SU-DHL-6 (cell line): ENCODE data around the gene BLTP2.

Experiments used
- EZH2phosphoT487 ChIP-seq: fragments of 200-600 bp; sonication (generic), shearing (Covaris generic); conservative IDR thresholded peaks from 2 replicates; pipeline ENCODE4 v1.6.1; 2018; ENCODE audit warnings: mild to moderate bottlenecking, antibody characterized with exemption, low read length, moderate library complexity, mixed read lengths
- TF ChIP-seq, protein P1 (sequence below): fragments of 200-600 bp; sonication (generic); IDR thresholded peaks from one replicate; pipeline ENCODE4 v1.5.1; 2017; ENCODE audit warnings: antibody characterized with exemption, mild to moderate bottlenecking, low read length, moderate library complexity; ENCODE audit not compliant: insufficient read depth, poor library complexity, severe bottlenecking

DNA sequence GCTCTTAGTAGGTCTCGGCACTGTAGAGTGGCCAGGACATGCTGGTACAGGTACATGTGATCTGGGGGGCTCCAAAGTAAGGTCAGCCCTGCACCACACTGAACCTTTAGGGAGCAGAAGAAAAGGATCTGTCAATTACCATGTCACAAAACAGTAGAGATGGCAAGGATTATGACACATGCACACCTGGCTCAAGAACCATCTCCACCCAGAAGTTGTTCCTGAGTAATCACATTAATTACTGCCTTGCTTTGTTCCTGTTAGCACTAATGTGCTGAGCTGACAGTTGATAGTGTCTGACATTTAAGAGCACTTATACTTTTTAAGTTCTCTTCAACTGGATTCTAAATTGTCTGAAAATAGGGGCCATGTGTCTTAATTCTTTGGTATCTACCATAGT is 9.5 kb downstream of the BLTP2 start:
- TF ChIP-seq, protein P1, sequence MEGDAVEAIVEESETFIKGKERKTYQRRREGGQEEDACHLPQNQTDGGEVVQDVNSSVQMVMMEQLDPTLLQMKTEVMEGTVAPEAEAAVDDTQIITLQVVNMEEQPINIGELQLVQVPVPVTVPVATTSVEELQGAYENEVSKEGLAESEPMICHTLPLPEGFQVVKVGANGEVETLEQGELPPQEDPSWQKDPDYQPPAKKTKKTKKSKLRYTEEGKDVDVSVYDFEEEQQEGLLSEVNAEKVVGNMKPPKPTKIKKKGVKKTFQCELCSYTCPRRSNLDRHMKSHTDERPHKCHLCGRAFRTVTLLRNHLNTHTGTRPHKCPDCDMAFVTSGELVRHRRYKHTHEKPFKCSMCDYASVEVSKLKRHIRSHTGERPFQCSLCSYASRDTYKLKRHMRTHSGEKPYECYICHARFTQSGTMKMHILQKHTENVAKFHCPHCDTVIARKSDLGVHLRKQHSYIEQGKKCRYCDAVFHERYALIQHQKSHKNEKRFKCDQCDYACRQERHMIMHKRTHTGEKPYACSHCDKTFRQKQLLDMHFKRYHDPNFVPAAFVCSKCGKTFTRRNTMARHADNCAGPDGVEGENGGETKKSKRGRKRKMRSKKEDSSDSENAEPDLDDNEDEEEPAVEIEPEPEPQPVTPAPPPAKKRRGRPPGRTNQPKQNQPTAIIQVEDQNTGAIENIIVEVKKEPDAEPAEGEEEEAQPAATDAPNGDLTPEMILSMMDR: no peak
- no peak for TF ChIP-seq EZH2phosphoT487
